Calu3 (cell line): ENCODE measurements around the gene CCZ1B. TPM values are rescaled to one million over a fixed set of nuclear protein-coding genes. Genes with fewer than 3 reads are reported as not detected.
A peak's percentile ranks its signal among the peaks of the same experiment; 100 is the strongest.
"Not testable (repeated sequence)": the region's sequence is repeated elsewhere in the genome, so short reads cannot be mapped to it uniquely, and the experiment has no call there.

ENCODE experiments used
- Bru-seq: library from RNA; stranded (reverse); fragments of 400-500 nt; gene quantifications from one replicate; lab custom pipeline; 2021; lab: Mats Ljungman, UMichigan
- BruChase-seq, 2 experiments: library from RNA; stranded (reverse); fragments of 400-500 nt; gene quantifications; one replicate each; lab custom pipeline; 2021; lab: Mats Ljungman, UMichigan
- BruUV-seq: library from RNA; stranded (reverse); fragments of 400-500 nt; replicated peaks from 2 replicates; lab custom pipeline; 2021; lab: Mats Ljungman, UMichigan
- CTCF ChIA-PET: fragments of 300-600 bp; sonication (Branson Sonifier 250); formaldehyde crosslinking; loops from one replicate; lab custom pipeline; 2022; ENCODE audit warnings: antibody characterized with exemption; lab: Charles Lee
- DNase-seq: peaks from one replicate; pipeline ENCODE4 v3.0.0; 2022
- H3K27ac Mint-ChIP-seq: one replicate; pipeline ENCODE4 v1.8.0; 2022; ENCODE audit warnings: mixed read lengths; ENCODE audit not compliant: unreplicated experiment
- H3K27me3 Mint-ChIP-seq: one replicate; pipeline ENCODE4 v1.8.0; 2022; ENCODE audit warnings: mixed read lengths; ENCODE audit not compliant: unreplicated experiment
- H3K36me3 Mint-ChIP-seq: one replicate; pipeline ENCODE4 v1.8.0; 2022; ENCODE audit warnings: mild to moderate bottlenecking, moderate library complexity, mixed read lengths; ENCODE audit not compliant: insufficient read depth, unreplicated experiment
- H3K4me1 Mint-ChIP-seq: one replicate; pipeline ENCODE4 v1.8.0; 2022; ENCODE audit warnings: mild to moderate bottlenecking, low read depth, mixed read lengths; ENCODE audit not compliant: unreplicated experiment
- H3K4me3 Mint-ChIP-seq: one replicate; pipeline ENCODE4 v1.8.0; 2022; ENCODE audit warnings: mild to moderate bottlenecking, low read depth, moderate library complexity, mixed read lengths; ENCODE audit not compliant: unreplicated experiment
- H3K9me3 Mint-ChIP-seq: one replicate; pipeline ENCODE4 v1.8.0; 2022; ENCODE audit warnings: low read depth, mixed read lengths; ENCODE audit not compliant: unreplicated experiment
- intact Hi-C: fragments of 100-400 bp; cut with micrococcal nuclease; formaldehyde crosslinking; loops from one replicate; pipeline ENCODE4 v1.10.0; 2022; ENCODE audit not compliant: unreplicated experiment
- long read RNA-seq: library from polyadenylated mRNA; stranded (forward); transcript quantifications from one replicate; pipeline ENCODE4 v2.0.0, GENCODE V29; 2022
- total RNA-seq: library from RNA; stranded (reverse); gene quantifications from 2 replicates; pipeline ENCODE4 v1.2.3, GENCODE V29; 2022
- TF ChIP-seq, protein P1 (sequence below): fragments of 200-600 bp; IDR thresholded peaks from one replicate; pipeline ENCODE4 v1.8.0; 2022; ENCODE audit warnings: antibody characterized with exemption; ENCODE audit not compliant: unreplicated experiment

Gene CCZ1B
- total RNA-seq (108 and 111 TPM in 2 replicates), Bru-seq, nascent RNA (percentile 82 among the genes with signal in this experiment), BruChase-seq, experiment 1, labeled RNA remaining after a 6-hour chase (percentile 85 among the genes with signal in this experiment), BruChase-seq, experiment 2, labeled RNA remaining after a 2-hour chase (percentile 86 among the genes with signal in this experiment)
- long read RNA-seq, transcript CCZ1B-201 (15 exons, 2,885 nt) = major isoform, 102 of 121 reads
- long read RNA-seq, partial matches to known transcripts = 3 of 121 reads
- long read RNA-seq, other reads (novel, unspliced or antisense) = 10 of 121 reads

DNA sequence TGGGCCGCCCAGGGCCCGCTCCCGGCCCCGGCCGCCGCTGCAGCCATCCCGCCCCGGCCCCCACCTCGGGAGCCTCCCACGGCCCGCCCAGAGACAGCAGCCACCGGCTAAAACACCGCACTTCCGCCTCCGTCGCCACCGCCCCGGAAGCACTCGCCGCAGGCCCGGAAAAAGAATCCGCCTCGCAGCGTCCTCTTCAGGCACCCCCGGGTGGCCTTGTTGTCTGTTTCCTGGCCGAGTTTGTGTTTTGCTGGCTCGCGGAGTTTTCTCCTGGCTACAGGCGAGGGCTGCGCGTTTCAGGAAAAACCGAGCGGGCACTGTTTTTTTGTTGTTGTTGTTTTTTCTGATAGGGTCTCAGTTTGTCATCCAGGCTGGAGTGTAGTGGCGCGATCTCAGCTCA is at the start of gene CCZ1B:
Gene CCZ1B (minus strand): TSS at position 125 of the 400 bp plus-strand sequence. CDS start 78 bp downstream, at position 47.
- H3K4me3 Mint-ChIP-seq = peak within 1 kb of the TSS; percentile 83
- intact Hi-C loops, BruUV-seq, H3K9me3 Mint-ChIP-seq, CTCF ChIA-PET, H3K4me1 Mint-ChIP-seq: not testable (repeated sequence)
- H3K36me3 Mint-ChIP-seq = peaks cover 37% of the 10 kb centered on the region
- H3K27me3 Mint-ChIP-seq = peaks cover 16% of the 10 kb centered on the region
- H3K27ac Mint-ChIP-seq = peak within 1 kb of the TSS; percentile 79
- TF ChIP-seq, protein P1, sequence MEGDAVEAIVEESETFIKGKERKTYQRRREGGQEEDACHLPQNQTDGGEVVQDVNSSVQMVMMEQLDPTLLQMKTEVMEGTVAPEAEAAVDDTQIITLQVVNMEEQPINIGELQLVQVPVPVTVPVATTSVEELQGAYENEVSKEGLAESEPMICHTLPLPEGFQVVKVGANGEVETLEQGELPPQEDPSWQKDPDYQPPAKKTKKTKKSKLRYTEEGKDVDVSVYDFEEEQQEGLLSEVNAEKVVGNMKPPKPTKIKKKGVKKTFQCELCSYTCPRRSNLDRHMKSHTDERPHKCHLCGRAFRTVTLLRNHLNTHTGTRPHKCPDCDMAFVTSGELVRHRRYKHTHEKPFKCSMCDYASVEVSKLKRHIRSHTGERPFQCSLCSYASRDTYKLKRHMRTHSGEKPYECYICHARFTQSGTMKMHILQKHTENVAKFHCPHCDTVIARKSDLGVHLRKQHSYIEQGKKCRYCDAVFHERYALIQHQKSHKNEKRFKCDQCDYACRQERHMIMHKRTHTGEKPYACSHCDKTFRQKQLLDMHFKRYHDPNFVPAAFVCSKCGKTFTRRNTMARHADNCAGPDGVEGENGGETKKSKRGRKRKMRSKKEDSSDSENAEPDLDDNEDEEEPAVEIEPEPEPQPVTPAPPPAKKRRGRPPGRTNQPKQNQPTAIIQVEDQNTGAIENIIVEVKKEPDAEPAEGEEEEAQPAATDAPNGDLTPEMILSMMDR = peak; percentile 23
- peak; percentile 96 for DNase-seq

DNA sequence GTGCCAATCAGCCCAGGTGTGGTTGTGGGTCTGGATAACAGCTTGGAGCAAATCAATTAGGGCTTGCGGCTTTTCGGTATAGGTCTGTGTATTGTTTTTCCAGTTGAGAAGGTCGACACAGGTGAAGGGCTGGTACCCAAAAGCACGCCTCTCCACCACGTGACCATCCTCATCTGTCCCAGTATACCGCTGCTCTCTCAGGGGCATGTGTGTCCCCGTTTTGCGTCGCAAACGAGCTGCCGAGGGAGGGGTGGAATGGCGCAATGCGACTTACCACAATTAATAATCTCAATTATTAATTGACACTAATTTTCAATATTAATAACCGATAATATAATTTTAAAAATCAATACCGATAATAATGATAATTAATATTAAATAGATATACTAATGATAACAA is 48.9 kb upstream of the CCZ1B start:
- H3K4me3 Mint-ChIP-seq, H3K36me3 Mint-ChIP-seq, H3K27ac Mint-ChIP-seq, BruUV-seq, DNase-seq, CTCF ChIA-PET, H3K9me3 Mint-ChIP-seq: not testable (repeated sequence)
- Mint-ChIP-seq H3K27me3 (peaks cover 12% of the 10 kb centered on the region), H3K4me1 (peaks cover 21% of the 10 kb centered on the region)
- intact Hi-C loops = loop anchor here (10.0 kb wide), 1 partner anchor 260 kb away; the partner anchor contains the start of gene ZNF853

DNA sequence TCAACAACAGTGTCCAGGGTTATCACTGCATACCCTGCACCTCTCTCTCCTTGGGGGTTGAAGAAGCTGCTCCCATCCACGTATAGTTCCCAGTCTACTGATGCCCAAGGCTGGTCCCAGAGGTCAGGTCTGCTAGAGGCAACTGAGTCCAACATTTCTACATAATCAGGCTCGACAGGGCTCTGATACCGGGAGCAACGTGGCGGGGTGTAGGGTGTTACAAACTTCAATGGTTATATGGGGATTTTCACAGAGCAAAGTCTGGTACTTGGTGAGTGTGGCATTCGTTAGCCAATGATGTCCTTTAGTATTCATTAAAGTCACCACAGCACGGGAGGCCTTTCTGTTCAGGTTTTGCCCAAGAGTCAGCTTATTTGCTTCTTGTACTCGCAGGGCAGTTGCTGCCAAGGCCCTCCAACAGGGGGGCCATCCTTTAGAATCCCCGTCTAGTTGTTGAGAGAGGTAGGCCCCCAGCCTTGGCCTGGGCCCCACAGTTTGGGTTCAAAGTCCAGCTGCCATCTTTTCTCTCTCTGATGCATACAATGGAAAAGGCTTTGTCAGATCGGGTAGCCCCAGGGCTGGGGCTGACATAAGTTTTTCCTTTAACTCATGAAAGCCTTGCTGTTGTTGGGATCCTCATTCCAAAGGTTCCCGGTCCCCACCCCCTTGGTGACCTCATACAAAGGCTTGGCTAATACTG is 46.3 kb upstream of the CCZ1B start:
- intact Hi-C loops = loop anchor here (10.0 kb wide), 1 partner anchor 258 kb away; the partner anchor contains the start of gene ZNF853
- H3K4me1 Mint-ChIP-seq = peaks cover 21% of the 10 kb centered on the region
- BruUV-seq, H3K36me3 Mint-ChIP-seq, H3K9me3 Mint-ChIP-seq, DNase-seq, H3K27me3 Mint-ChIP-seq: not testable (repeated sequence)
- CTCF ChIA-PET = interaction anchor here (1.2 to 1.4 kb wide), 2 partner anchors 15 to 314 kb away, joined by 4 to 5 read pairs; no protein-coding TSS in a partner anchor
- H3K4me3 Mint-ChIP-seq = peak overlapping the region; percentile 29
- peak overlapping the region; percentile 39 for H3K27ac Mint-ChIP-seq

DNA sequence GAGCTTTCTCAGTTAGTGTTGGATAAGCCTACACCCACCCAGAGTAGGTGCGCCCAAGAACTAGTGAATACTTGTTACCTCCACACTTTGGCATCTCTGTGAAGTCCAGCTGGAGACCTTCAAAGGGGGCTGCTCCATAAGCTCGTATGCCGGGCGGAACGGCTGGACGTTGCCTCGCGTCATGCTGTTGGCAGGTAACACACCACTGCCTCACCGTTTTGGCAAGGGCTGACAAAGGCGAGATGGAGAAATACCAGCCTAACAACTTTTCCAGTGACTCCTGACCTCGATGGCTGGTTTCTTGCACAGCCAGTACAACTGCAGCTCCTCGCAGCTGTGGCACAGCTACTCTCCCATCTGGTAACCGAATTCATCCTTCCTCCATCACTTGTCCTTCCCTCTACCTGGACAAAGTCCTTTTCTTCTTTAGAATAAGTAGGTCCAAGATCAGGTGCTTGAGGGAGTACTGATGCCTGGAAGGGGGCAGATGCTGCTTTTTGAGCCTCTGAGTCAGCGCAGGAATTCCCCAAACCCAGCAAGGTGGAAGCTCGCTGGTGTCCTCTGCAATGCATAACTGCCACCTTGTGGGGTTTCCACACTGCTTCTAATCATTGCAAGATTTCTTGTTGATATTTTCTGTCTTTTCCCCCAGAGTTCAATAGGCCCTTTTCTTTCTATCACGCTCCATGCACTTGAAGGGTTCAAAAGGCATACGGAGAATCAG is 45.5 kb upstream of the CCZ1B start:
- peaks cover 21% of the 10 kb centered on the region for H3K4me1 Mint-ChIP-seq

GRCh38 chr7:6864751-6865150 is 38.7 kb upstream of the CCZ1B start:
- H3K36me3 Mint-ChIP-seq, H3K4me3 Mint-ChIP-seq, H3K9me3 Mint-ChIP-seq, BruUV-seq, H3K27ac Mint-ChIP-seq, H3K4me1 Mint-ChIP-seq, DNase-seq, CTCF ChIA-PET, intact Hi-C loops: not testable (repeated sequence)
- H3K27me3 Mint-ChIP-seq = peaks cover 30% of the 10 kb centered on the region

More for the DNA sequence above, 45.5 kb upstream of the CCZ1B start:
- CTCF ChIA-PET = interaction anchor here (0.6 to 1.4 kb wide), 4 partner anchors 14 to 983 kb away, joined by 3 to 7 read pairs (median 4); no protein-coding TSS in a partner anchor
- H3K36me3 Mint-ChIP-seq, H3K9me3 Mint-ChIP-seq, H3K27me3 Mint-ChIP-seq, BruUV-seq: not testable (repeated sequence)
- DNase-seq = peak; percentile 85
- intact Hi-C loops = loop anchor here (10.0 kb wide), 1 partner anchor 257 kb away; the partner anchor contains the start of gene ZNF853
- Mint-ChIP-seq H3K4me3 (peak overlapping the region; percentile 29), H3K27ac (peak overlapping the region; percentile 39)

DNA sequence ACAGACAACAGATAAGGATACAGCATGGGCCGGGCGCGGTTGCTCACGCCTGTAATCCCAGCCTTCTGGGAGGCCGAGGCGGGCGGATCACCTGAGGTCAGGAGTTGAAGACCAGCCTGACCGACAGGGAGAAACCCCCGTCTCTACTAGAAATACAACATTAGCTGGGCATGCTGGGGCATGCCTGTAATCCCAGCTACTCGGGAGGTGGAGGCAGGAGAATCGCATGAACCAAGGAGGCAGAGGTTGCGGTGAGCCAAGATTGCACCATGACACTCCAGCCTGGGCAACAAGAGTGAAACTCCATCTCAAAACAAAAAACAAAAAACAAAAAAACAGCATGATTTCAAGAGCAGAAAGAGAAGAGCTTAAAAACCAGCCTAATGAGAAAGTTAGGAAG is 38.1 kb upstream of the CCZ1B start:
- CTCF ChIA-PET, BruUV-seq, DNase-seq, H3K4me1 Mint-ChIP-seq, H3K27ac Mint-ChIP-seq, H3K4me3 Mint-ChIP-seq, H3K36me3 Mint-ChIP-seq, intact Hi-C loops, H3K9me3 Mint-ChIP-seq: not testable (repeated sequence)
- peaks cover 30% of the 10 kb centered on the region for H3K27me3 Mint-ChIP-seq

- peaks cover 30% of the 10 kb centered on the region for H3K27me3 Mint-ChIP-seq
- H3K4me1 Mint-ChIP-seq, DNase-seq, BruUV-seq, CTCF ChIA-PET, intact Hi-C loops, H3K27ac Mint-ChIP-seq, H3K36me3 Mint-ChIP-seq, H3K9me3 Mint-ChIP-seq, H3K4me3 Mint-ChIP-seq: not testable (repeated sequence)
Observed at GRCh38 chr7:6862876-6863275, 36.8 kb upstream of the CCZ1B start.
